DLD1 (cell line): ENCODE data around the gene ETNK1.

ENCODE experiments used
- in situ Hi-C: cut with HindIII; loops from 2 replicates; pipeline ENCODE4 v1.10.0; 2017; ENCODE audit warnings: low sequenced_read_pairs

Gene ETNK1

GRCh38 chr12:22731236-22731635 lies 106.3 kb downstream of the ETNK1 start:
- in situ Hi-C loops: no loop called here

GRCh38 chr12:22733756-22734155 lies 108.8 kb downstream of the ETNK1 start:
- in situ Hi-C loops: no loop called here

GRCh38 chr12:22738945-22739344 lies 114.0 kb downstream of the ETNK1 start:
- in situ Hi-C loops: no loop called here
